Endothelial cell of umbilical vein (primary cell): ENCODE results near the gene NFATC3. TPM values are rescaled to one million over a fixed set of nuclear protein-coding genes. Genes with fewer than 3 reads are reported as not detected.

Experiments used
- BruUV-seq: library from RNA; stranded (reverse); fragments of 400-500 nt; replicated peaks from 2 replicates; lab custom pipeline; 2021; lab: Mats Ljungman, UMichigan
- CTCF ChIA-PET: fragments of 300-600, 350-600 bp; sonication (Branson Sonifier 250); formaldehyde crosslinking; loops from one replicate; lab custom pipeline; 2021; ENCODE audit warnings: antibody characterized with exemption, inconsistent platforms; lab: Charles Lee
- POLR2A ChIA-PET: fragments of 300-600, 350-600 bp; sonication (Branson Sonifier 250); formaldehyde crosslinking; loops from one replicate; lab custom pipeline; 2021; ENCODE audit warnings: antibody characterized with exemption, inconsistent platforms; lab: Charles Lee
- DNase-seq: peaks from one replicate; pipeline ENCODE4 v3.0.0-alpha.2; 2011; ENCODE audit warnings: low read depth, low spot score
- FAIRE-seq: peaks from 2 replicates; lab custom pipeline; 2011; peaks lifted over from hg19 to GRCh38; lab: Jason Lieb, UNC
- H2AFZ ChIP-seq: 2 replicates; pipeline ENCODE4 v1.6.0; 2012; ENCODE audit warnings: low read depth, low read length, control low read depth, inconsistent platforms
- H3K27ac ChIP-seq: 2 replicates; pipeline ENCODE4 v1.5.1; 2011; ENCODE audit warnings: low read depth, mild to moderate bottlenecking, control low read depth, low read length, moderate library complexity; ENCODE audit not compliant: insufficient read depth
- H3K27me3 ChIP-seq, 2 experiments: 2 replicates each; pipeline versions ENCODE4 v1.6.0 to v1.6.1; 2011; ENCODE audit warnings: low read length in 2 of 2, mixed read lengths in 1 of 2; ENCODE audit not compliant: control insufficient read depth in 2 of 2, insufficient read depth in 2 of 2
- H3K36me3 ChIP-seq, 2 experiments: 2 replicates in 1 of 2; 3 replicates in 1 of 2; pipeline ENCODE4 v1.5.1; 2011; ENCODE audit warnings: low read length in 2 of 2, mild to moderate bottlenecking in 1 of 2, moderate library complexity in 1 of 2; ENCODE audit not compliant: control insufficient read depth in 2 of 2, insufficient read depth in 2 of 2; ENCODE audit errors: extremely low read depth in 1 of 2
- H3K4me1 ChIP-seq: 3 replicates; pipeline ENCODE4 v1.5.1; 2011; ENCODE audit warnings: mild to moderate bottlenecking, low read length; ENCODE audit not compliant: control insufficient read depth, insufficient read depth; ENCODE audit errors: extremely low read depth
- H3K4me2 ChIP-seq: 2 replicates; pipeline ENCODE4 v1.6.1; 2011; ENCODE audit warnings: low read length, control low read depth, mixed read lengths; ENCODE audit not compliant: insufficient read depth
- H3K4me3 ChIP-seq, 3 experiments: fragments of 200-600 bp in 1 of 3; sonication (generic), shearing (Covaris generic) in 1 of 3; replicated peaks in 1 of 3; 2 replicates each; pipeline ENCODE4 v1.5.1; 2011 to 2016; ENCODE audit warnings: control low read depth in 3 of 3, low read length in 3 of 3, mild to moderate bottlenecking in 2 of 3, inconsistent platforms in 1 of 3, low read depth in 1 of 3, moderate library complexity in 1 of 3; ENCODE audit not compliant: insufficient read depth in 1 of 3
- H3K79me2 ChIP-seq: 2 replicates; pipeline ENCODE4 v1.6.0; 2012; ENCODE audit warnings: low read length, inconsistent platforms; ENCODE audit not compliant: control insufficient read depth, insufficient read depth
- H3K9ac ChIP-seq: replicated peaks from 2 replicates; pipeline ENCODE3; 2011; ENCODE audit warnings: low read length, control low read depth; ENCODE audit not compliant: insufficient read depth; ENCODE audit errors: extremely low read depth
- H3K9me1 ChIP-seq: replicated peaks from 3 replicates; pipeline ENCODE4 v1.6.0; 2011; ENCODE audit warnings: mild to moderate bottlenecking, low read length; ENCODE audit not compliant: control insufficient read depth, insufficient read depth; ENCODE audit errors: extremely low read depth
- H3K9me3 ChIP-seq: replicated peaks from 2 replicates; pipeline ENCODE4 v1.5.1; 2012; ENCODE audit warnings: low read length, inconsistent platforms; ENCODE audit not compliant: control insufficient read depth, insufficient read depth
- H4K20me1 ChIP-seq: replicated peaks from 2 replicates; pipeline ENCODE3; 2011; ENCODE audit warnings: mild to moderate bottlenecking, low read length; ENCODE audit not compliant: control insufficient read depth, insufficient read depth; ENCODE audit errors: extremely low read depth
- CTCF ChIP-seq, 2 donors: IDR thresholded peaks; 1 replicate in 1 of 2; 2 replicates in 1 of 2; pipeline ENCODE4 v1.5.1; 2011; ENCODE audit warnings: low read length in 2 of 2, mild to moderate bottlenecking in 2 of 2, moderate library complexity in 2 of 2, control low read depth in 1 of 2, inconsistent platforms in 1 of 2, low read depth in 1 of 2; ENCODE audit not compliant: insufficient read depth in 1 of 2; ENCODE audit errors: extremely low read depth in 1 of 2
- EZH2 ChIP-seq: IDR thresholded peaks from 2 replicates; pipeline ENCODE4 v1.6.1; 2012; ENCODE audit warnings: borderline replicate concordance, low read depth, mild to moderate bottlenecking, moderate library complexity, low read length, inconsistent platforms; ENCODE audit not compliant: severe bottlenecking
- FOS ChIP-seq: IDR thresholded peaks from 2 replicates; pipeline ENCODE4 v1.6.1; 2011; ENCODE audit warnings: mild to moderate bottlenecking, low read length, moderate library complexity, borderline replicate concordance; ENCODE audit not compliant: insufficient read depth
- GATA2 ChIP-seq: IDR thresholded peaks from 2 replicates; pipeline ENCODE4 v1.7.0; 2011; ENCODE audit warnings: low read depth, mild to moderate bottlenecking, moderate library complexity, mixed read lengths, low read length; ENCODE audit not compliant: insufficient read length, insufficient read depth
- JUN ChIP-seq: IDR thresholded peaks from 2 replicates; pipeline ENCODE4 v1.6.1; 2011; ENCODE audit warnings: borderline replicate concordance, low read depth; ENCODE audit not compliant: insufficient read length, insufficient read depth
- MAX ChIP-seq: IDR thresholded peaks from 2 replicates; pipeline ENCODE4 v1.6.1; 2011; ENCODE audit not compliant: insufficient read depth, insufficient read length
- MYC ChIP-seq: IDR thresholded peaks from one replicate; pipeline ENCODE4 v1.6.1; 2011; ENCODE audit warnings: mild to moderate bottlenecking, low read depth, low read length
- POLR2A ChIP-seq: IDR thresholded peaks from 2 replicates; pipeline ENCODE4 v1.6.1; 2012; ENCODE audit warnings: low read depth, mild to moderate bottlenecking, control low read depth, low read length
- POLR2AphosphoS5 ChIP-seq: IDR thresholded peaks from 2 replicates; pipeline ENCODE4 v1.6.1; 2012; ENCODE audit warnings: low read depth, mild to moderate bottlenecking, control low read depth, low read length, moderate library complexity; ENCODE audit not compliant: insufficient read depth
- dilution Hi-C: fragments of 300-500 bp; cut with MboI; formaldehyde crosslinking; loops from one replicate; pipeline ENCODE4 v1.15.0; 2019; ENCODE audit warnings: low sequenced_read_pairs; ENCODE audit not compliant: extremely low pct_ligation_motif_present
- intact Hi-C: fragments of 100-400 bp; cut with micrococcal nuclease; formaldehyde crosslinking; loops from one replicate; pipeline ENCODE4 v1.10.0; 2022
- polyA plus RNA-seq, 4 experiments: library from polyadenylated mRNA; depleted of rRNA in 3 of 4; stranded (reverse) in 3 of 4; unstranded in 1 of 4; fragments of >200 nt; gene quantifications; 2 replicates each; pipeline versions ENCODE4 v1.2.1 to v1.2.3, GENCODE V29; 2011 to 2012; ENCODE audit warnings: missing spikeins in 1 of 4
- total RNA-seq: library from RNA; stranded (reverse); gene quantifications from 2 replicates; pipeline ENCODE4 v1.2.3, GENCODE V29; 2021

The NFATC3 gene
- total and polyA plus RNA-seq, 2 donors (not counting 3 experiments of a cell fraction or from before 2014, with no cell fraction given) = 15.6 to 33.1 TPM

- CTCF ChIA-PET = interaction anchor here (1.0 to 3.6 kb wide), 3 partner anchors 12 to 158 kb away, joined by 3 to 12 read pairs (median 4); partner anchors contain the start of gene NFATC3
- no peaks in the 10 kb centered on the region for H3K4me1 ChIP-seq
- no peaks in the 10 kb centered on the region for H3K27me3 ChIP-seq
- no peak overlapping the region for H3K4me3 ChIP-seq
- dilution Hi-C loops (no loop called here), intact Hi-C loops (no loop called here)
- no peaks in the 10 kb centered on the region for H3K9me1 ChIP-seq
- no peak overlapping the region for H3K27ac ChIP-seq
- no TSS peak for BruUV-seq
- no peaks in the 10 kb centered on the region for H3K79me2 ChIP-seq
- POLR2A ChIA-PET = interaction anchor here (0.5 kb wide), 1 partner anchor 79 kb away, joined by 3 read pairs; no protein-coding TSS in a partner anchor
- FAIRE-seq (no peak), DNase-seq (no peak)
- no peaks in the 10 kb centered on the region for H3K9me3 ChIP-seq
- H2AFZ ChIP-seq = no peak overlapping the region
- H3K4me2 ChIP-seq = no peak overlapping the region
- no peak overlapping the region for H3K9ac ChIP-seq
- no peaks in the 10 kb centered on the region for H4K20me1 ChIP-seq
- TF ChIP-seq CTCF (IDR thresholded peaks at IDR 0.05; ENCODE audit: extremely low read depth in 1 of 2, insufficient read depth in 1 of 2, low read depth in 1 of 2, low read length in 2 of 2) (no peak), JUN (no peak), MYC (no peak), MAX (no peak), GATA2 (no peak), POLR2A (no peak), POLR2AphosphoS5 (no peak), EZH2 (no peak), FOS (no peak)
- peaks cover 0 to 36% of the 10 kb centered on the region in 2 experiments for H3K36me3 ChIP-seq
Measured at GRCh38 chr16:68072038-68072695, 13.0 kb upstream of the NFATC3 start.
